HEK293 (cell line): ENCODE data around the gene TOM1L2.
A peak's percentile ranks its signal among the peaks of the same experiment; 100 is the strongest.
"Not testable (repeated sequence)": the region's sequence is repeated elsewhere in the genome, so short reads cannot be mapped to it uniquely, and the experiment has no call there.

ENCODE experiments used
- CTCF ChIA-PET: fragments of 350-600 bp; formaldehyde crosslinking; extraction: SDS; loops from one replicate; lab custom pipeline; 2021; ENCODE audit warnings: antibody characterized with exemption; lab: Yijun Ruan, JAX
- POLR2A ChIA-PET: fragments of 300-600 bp; formaldehyde crosslinking; extraction: SDS; loops from one replicate; lab custom pipeline; 2020; ENCODE audit warnings: antibody characterized with exemption, inconsistent platforms; lab: Yijun Ruan, JAX
- H3K27ac ChIP-seq: fragments of 200-500 bp; sonication (Bioruptor generic); 2 replicates; pipeline ENCODE4 v1.5.1; 2014; ENCODE audit warnings: low read depth, low read length, control low read depth, inconsistent platforms; ENCODE audit errors: extremely low read depth
- H3K36me3 ChIP-seq, 2 experiments: fragments of 200-500 bp in 1 of 2; sonication (Bioruptor generic) in 1 of 2; 1 replicate in 1 of 2; 2 replicates in 1 of 2; pipeline ENCODE4 v1.5.1; 2014 to 2017; ENCODE audit warnings: inconsistent platforms in 2 of 2, low read length in 2 of 2; ENCODE audit not compliant: control insufficient read depth in 2 of 2, insufficient read depth in 1 of 2
- H3K4me1 ChIP-seq: fragments of 200-500 bp; sonication (Bioruptor generic); 2 replicates; pipeline ENCODE4 v1.5.1; 2014; ENCODE audit warnings: mild to moderate bottlenecking, low read length, inconsistent platforms; ENCODE audit not compliant: control insufficient read depth, insufficient read depth
- H3K4me3 ChIP-seq: 2 replicates; pipeline ENCODE4 v1.5.1; 2011; ENCODE audit warnings: low read depth, mild to moderate bottlenecking, control low read depth, low read length, moderate library complexity
- H3K9me3 ChIP-seq: fragments of 200-500 bp; sonication (Bioruptor generic); 2 replicates; pipeline ENCODE4 v1.5.1; 2014; ENCODE audit warnings: low read depth, low read length, inconsistent platforms; ENCODE audit not compliant: control insufficient read depth, insufficient read depth
- GFI1B ChIP-seq: fragments of 450-650 bp; formaldehyde crosslinking; IDR thresholded peaks from 2 replicates; pipeline ENCODE4 v1.5.1; 2016; ENCODE audit warnings: missing biosample characterization, missing genetic modification characterization
- OSR2 ChIP-seq: fragments of 450-650 bp; formaldehyde crosslinking; IDR thresholded peaks from 2 replicates; pipeline ENCODE4 v1.5.1; 2016; ENCODE audit warnings: missing biosample characterization, missing genetic modification characterization
- REPIN1 ChIP-seq: fragments of 450-650 bp; formaldehyde crosslinking; IDR thresholded peaks from 2 replicates; pipeline ENCODE4 v1.5.1; 2017; ENCODE audit warnings: missing biosample characterization, missing genetic modification characterization, low read depth
- TCF7L2 ChIP-seq: IDR thresholded peaks from 2 replicates; pipeline ENCODE4 v1.6.1; 2011; ENCODE audit warnings: low read depth, mild to moderate bottlenecking, inconsistent platforms, low read length, moderate library complexity, borderline replicate concordance
- ZFP3 ChIP-seq: fragments of 450-650 bp; formaldehyde crosslinking; IDR thresholded peaks from 2 replicates; pipeline ENCODE4 v1.5.1; 2016; ENCODE audit warnings: low read depth, missing biosample characterization, missing genetic modification characterization
- ZNF133 ChIP-seq: fragments of 450-650 bp; formaldehyde crosslinking; IDR thresholded peaks from 2 replicates; pipeline ENCODE4 v1.5.1; 2016; ENCODE audit warnings: missing biosample characterization, missing genetic modification characterization
- ZNF362 ChIP-seq: fragments of 450-650 bp; formaldehyde crosslinking; IDR thresholded peaks from 2 replicates; pipeline ENCODE4 v1.5.1; 2016; ENCODE audit warnings: missing biosample characterization, missing genetic modification characterization
- ZNF510 ChIP-seq: fragments of 450-650 bp; formaldehyde crosslinking; IDR thresholded peaks from 2 replicates; pipeline ENCODE4 v1.5.1; 2018; ENCODE audit warnings: mild to moderate bottlenecking, missing genetic modification characterization, missing biosample characterization; ENCODE audit not compliant: insufficient replicate concordance
- ZNF544 ChIP-seq: fragments of 450-650 bp; formaldehyde crosslinking; IDR thresholded peaks from 2 replicates; pipeline ENCODE4 v1.5.0; 2017; ENCODE audit warnings: missing biosample characterization, missing genetic modification characterization
- ZNF555 ChIP-seq: fragments of 450-650 bp; formaldehyde crosslinking; conservative IDR thresholded peaks from 2 replicates; pipeline ENCODE4 v1.5.1; 2017; ENCODE audit warnings: missing biosample characterization, mild to moderate bottlenecking, missing genetic modification characterization, inconsistent platforms
- ZNF623 ChIP-seq: fragments of 450-650 bp; formaldehyde crosslinking; IDR thresholded peaks from 2 replicates; pipeline ENCODE4 v1.5.1; 2016; ENCODE audit warnings: missing biosample characterization, missing genetic modification characterization
- ZNF664 ChIP-seq: fragments of 450-650 bp; formaldehyde crosslinking; IDR thresholded peaks from 2 replicates; pipeline ENCODE4 v1.5.1; 2016; ENCODE audit warnings: missing biosample characterization, missing genetic modification characterization
- ZNF76 ChIP-seq: fragments of 450-650 bp; formaldehyde crosslinking; IDR thresholded peaks from 2 replicates; pipeline ENCODE4; 2016; ENCODE audit warnings: low read depth, missing biosample characterization, missing genetic modification characterization, borderline replicate concordance
- ZNF768 ChIP-seq: fragments of 450-650 bp; formaldehyde crosslinking; IDR thresholded peaks from 2 replicates; pipeline ENCODE4 v1.5.1; 2018; ENCODE audit warnings: missing biosample characterization, mild to moderate bottlenecking, missing genetic modification characterization
- ZNF776 ChIP-seq: fragments of 450-650 bp; formaldehyde crosslinking; IDR thresholded peaks from 2 replicates; pipeline ENCODE4 v1.5.0; 2017; ENCODE audit warnings: missing biosample characterization, missing genetic modification characterization, borderline replicate concordance
- ZNF791 ChIP-seq: fragments of 450-650 bp; formaldehyde crosslinking; IDR thresholded peaks from 2 replicates; pipeline ENCODE4 v1.5.1; 2016; ENCODE audit warnings: missing biosample characterization, missing genetic modification characterization
- TF ChIP-seq, protein P1 (sequence below): fragments of 450-650 bp; formaldehyde crosslinking; IDR thresholded peaks from 2 replicates; pipeline ENCODE4 v1.5.1; 2016; ENCODE audit warnings: missing biosample characterization, missing genetic modification characterization
- TF ChIP-seq, protein P2 (sequence below): fragments of 450-650 bp; formaldehyde crosslinking; IDR thresholded peaks from 2 replicates; pipeline ENCODE4 v1.5.1; 2017; ENCODE audit warnings: missing biosample characterization, missing genetic modification characterization
- TF ChIP-seq, protein P3 (sequence below): fragments of 450-650 bp; formaldehyde crosslinking; IDR thresholded peaks from 2 replicates; pipeline ENCODE4 v1.5.1; 2016; ENCODE audit warnings: missing biosample characterization, missing genetic modification characterization
- TF ChIP-seq, protein P4 (sequence below): fragments of 450-650 bp; formaldehyde crosslinking; IDR thresholded peaks from 2 replicates; pipeline ENCODE4 v1.5.1; 2016; ENCODE audit warnings: missing biosample characterization, missing genetic modification characterization

The TOM1L2 gene

DNA sequence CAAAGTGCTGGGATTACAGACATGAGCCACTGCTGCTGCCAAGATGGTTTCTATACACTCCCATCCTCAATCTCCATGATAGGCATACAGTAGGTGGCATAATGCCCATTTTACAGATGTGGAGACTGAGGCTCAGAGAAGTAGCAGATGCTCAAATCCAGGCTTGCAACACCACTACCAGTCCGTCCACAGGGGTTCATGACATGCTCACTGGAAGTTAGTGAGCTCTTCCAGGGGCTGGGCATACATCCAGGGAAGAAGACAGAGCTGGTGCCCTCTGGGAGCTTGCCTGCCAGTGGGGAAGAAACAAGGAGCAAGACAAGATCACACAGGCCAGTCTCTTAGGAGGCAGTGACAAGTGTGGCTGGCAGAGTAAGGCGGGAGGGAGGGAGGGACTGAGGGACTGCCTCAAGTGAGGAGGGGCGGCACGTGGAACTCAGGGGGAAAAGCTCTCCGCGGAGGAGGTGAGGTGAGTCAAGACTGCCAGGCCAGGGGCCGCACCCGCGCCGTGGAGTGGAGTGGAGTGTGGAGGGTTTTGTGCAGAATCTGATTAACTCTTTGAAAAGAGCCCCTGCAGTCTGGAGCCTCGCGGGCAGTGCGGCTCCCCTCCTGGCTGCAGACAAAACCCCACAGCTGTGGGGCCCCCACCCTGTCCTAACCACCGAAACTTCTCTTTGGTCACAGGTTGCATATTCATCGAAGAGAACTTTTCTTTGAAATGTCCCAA, 163.3 kb downstream of the TOM1L2 start (continued):
- TF ChIP-seq, protein P1, sequence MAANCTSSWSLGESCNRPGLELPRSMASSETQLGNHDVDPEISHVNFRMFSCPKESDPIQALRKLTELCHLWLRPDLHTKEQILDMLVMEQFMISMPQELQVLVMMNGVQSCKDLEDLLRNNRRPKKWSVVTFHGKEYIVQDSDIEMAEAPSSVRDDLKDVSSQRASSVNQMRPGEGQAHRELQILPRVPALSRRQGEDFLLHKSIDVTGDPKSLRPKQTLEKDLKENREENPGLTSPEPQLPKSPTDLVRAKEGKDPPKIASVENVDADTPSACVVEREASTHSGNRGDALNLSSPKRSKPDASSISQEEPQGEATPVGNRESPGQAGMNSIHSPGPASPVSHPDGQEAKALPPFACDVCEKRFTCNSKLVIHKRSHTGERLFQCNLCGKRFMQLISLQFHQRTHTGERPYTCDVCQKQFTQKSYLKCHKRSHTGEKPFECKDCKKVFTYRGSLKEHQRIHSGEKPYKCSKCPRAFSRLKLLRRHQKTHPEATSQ (tag by site-specific recombination), result peak; percentile 82; the same call in 1 of the 2 replicates
- peak; percentile 27; the same call in 1 of the 2 replicates for TF ChIP-seq ZNF76 (tag by site-specific recombination)

GRCh38 chr17:17808200-17808599, 164.0 kb downstream of the TOM1L2 start:
- CTCF ChIA-PET, result interaction anchor here (0.7 to 2.3 kb wide), 2 partner anchors 26 to 52 kb away, joined by 3 to 6 read pairs; no protein-coding TSS in a partner anchor
- Histone ChIP-seq H3K36me3 (peaks cover 0 to 70% of the 10 kb centered on the region in 2 experiments; a peak in 2 of 3 replicates), H3K27ac (0 out of 2 replicates have a peak overlapping the region, but pooled peaks have one; percentile 6)
- not testable (repeated sequence) for H3K4me1 ChIP-seq, H3K4me3 ChIP-seq, H3K9me3 ChIP-seq
- POLR2A ChIA-PET, result interaction anchor here (1.8 to 2.6 kb wide), 2 partner anchors 10 to 28 kb away, joined by 5 to 9 read pairs; partner anchors contain the start of gene SREBF1

DNA sequence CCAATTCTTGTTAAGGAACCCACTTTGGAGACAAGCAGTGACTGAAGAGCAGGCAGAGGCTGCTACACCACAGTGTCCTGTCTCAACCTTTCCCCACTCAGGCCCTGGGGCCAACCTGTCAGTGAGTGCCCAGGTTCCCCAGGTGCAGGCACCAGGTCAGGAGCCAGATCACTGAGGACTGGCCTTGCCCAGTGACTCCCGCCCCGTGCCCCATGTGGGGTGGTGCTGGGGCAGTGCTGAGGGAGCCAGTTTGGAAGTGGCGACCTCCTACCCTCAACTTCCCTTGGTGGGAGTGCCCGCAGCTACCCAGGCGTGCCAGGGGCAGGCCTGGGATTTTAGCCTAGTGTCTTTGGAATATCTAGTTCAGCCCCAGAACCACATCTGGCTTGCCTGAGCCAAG, 164.8 kb downstream of the TOM1L2 start:
- no peaks in the 10 kb centered on the region for H3K9me3 ChIP-seq
- ChIA-PET POLR2A (no interaction called here), CTCF (interaction anchor here (0.6 to 2.3 kb wide), 5 partner anchors 23 to 127 kb away, joined by 3 to 6 read pairs (median 3); no protein-coding TSS in a partner anchor)
- TF ChIP-seq ZNF544 (tag by site-specific recombination), result no peak
- no peak for TF ChIP-seq ZNF768 (tag by site-specific recombination)
- no peak for TF ChIP-seq OSR2
- TF ChIP-seq ZNF555, result no peak
- TF ChIP-seq ZFP3 (tag by site-specific recombination), result no peak
- TF ChIP-seq ZNF133 (tag by site-specific recombination), result no peak
- no peak for TF ChIP-seq ZNF776
- TF ChIP-seq ZNF510, result no peak
- TF ChIP-seq REPIN1 (tag by site-specific recombination), result no peak
- no peak for TF ChIP-seq ZNF664 (tag by site-specific recombination)
- TF ChIP-seq TCF7L2, result no peak
- TF ChIP-seq, protein P2, sequence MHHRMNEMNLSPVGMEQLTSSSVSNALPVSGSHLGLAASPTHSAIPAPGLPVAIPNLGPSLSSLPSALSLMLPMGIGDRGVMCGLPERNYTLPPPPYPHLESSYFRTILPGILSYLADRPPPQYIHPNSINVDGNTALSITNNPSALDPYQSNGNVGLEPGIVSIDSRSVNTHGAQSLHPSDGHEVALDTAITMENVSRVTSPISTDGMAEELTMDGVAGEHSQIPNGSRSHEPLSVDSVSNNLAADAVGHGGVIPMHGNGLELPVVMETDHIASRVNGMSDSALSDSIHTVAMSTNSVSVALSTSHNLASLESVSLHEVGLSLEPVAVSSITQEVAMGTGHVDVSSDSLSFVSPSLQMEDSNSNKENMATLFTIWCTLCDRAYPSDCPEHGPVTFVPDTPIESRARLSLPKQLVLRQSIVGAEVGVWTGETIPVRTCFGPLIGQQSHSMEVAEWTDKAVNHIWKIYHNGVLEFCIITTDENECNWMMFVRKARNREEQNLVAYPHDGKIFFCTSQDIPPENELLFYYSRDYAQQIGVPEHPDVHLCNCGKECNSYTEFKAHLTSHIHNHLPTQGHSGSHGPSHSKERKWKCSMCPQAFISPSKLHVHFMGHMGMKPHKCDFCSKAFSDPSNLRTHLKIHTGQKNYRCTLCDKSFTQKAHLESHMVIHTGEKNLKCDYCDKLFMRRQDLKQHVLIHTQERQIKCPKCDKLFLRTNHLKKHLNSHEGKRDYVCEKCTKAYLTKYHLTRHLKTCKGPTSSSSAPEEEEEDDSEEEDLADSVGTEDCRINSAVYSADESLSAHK (tag by site-specific recombination), result no peak
- TF ChIP-seq ZNF362 (tag by site-specific recombination), result no peak
- no peak for TF ChIP-seq ZNF791 (tag by site-specific recombination)
- no peak for TF ChIP-seq GFI1B (tag by site-specific recombination)
- no peak for TF ChIP-seq ZNF623 (tag by site-specific recombination)
- TF ChIP-seq, protein P3, sequence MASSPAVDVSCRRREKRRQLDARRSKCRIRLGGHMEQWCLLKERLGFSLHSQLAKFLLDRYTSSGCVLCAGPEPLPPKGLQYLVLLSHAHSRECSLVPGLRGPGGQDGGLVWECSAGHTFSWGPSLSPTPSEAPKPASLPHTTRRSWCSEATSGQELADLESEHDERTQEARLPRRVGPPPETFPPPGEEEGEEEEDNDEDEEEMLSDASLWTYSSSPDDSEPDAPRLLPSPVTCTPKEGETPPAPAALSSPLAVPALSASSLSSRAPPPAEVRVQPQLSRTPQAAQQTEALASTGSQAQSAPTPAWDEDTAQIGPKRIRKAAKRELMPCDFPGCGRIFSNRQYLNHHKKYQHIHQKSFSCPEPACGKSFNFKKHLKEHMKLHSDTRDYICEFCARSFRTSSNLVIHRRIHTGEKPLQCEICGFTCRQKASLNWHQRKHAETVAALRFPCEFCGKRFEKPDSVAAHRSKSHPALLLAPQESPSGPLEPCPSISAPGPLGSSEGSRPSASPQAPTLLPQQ (tag by site-specific recombination), result no peak
- TF ChIP-seq, protein P4, sequence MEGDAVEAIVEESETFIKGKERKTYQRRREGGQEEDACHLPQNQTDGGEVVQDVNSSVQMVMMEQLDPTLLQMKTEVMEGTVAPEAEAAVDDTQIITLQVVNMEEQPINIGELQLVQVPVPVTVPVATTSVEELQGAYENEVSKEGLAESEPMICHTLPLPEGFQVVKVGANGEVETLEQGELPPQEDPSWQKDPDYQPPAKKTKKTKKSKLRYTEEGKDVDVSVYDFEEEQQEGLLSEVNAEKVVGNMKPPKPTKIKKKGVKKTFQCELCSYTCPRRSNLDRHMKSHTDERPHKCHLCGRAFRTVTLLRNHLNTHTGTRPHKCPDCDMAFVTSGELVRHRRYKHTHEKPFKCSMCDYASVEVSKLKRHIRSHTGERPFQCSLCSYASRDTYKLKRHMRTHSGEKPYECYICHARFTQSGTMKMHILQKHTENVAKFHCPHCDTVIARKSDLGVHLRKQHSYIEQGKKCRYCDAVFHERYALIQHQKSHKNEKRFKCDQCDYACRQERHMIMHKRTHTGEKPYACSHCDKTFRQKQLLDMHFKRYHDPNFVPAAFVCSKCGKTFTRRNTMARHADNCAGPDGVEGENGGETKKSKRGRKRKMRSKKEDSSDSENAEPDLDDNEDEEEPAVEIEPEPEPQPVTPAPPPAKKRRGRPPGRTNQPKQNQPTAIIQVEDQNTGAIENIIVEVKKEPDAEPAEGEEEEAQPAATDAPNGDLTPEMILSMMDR, result no peak
- peaks cover 6% of the 10 kb centered on the region for H3K4me1 ChIP-seq
- peaks cover 0 to 66% of the 10 kb centered on the region in 2 experiments; a peak in 2 of 3 replicates for H3K36me3 ChIP-seq
- no peak overlapping the region for H3K4me3 ChIP-seq
- 0 out of 2 replicates have a peak overlapping the region, but pooled peaks have one; percentile 6 for H3K27ac ChIP-seq
